Spleen (tissue), 11 donors: ENCODE data around the gene CDR2L. TPM values are rescaled to one million over a fixed set of nuclear protein-coding genes. Genes with fewer than 3 reads are reported as not detected.

Experiments used
- DNase-seq: peaks from one replicate; pipeline ENCODE4 v3.0.0-alpha.2; 2020
- H3K27ac ChIP-seq, 8 donors: fragments of 200-600 bp; sonication (generic) in 7 of 8; 1 replicate in 4 of 8; 2 replicates in 4 of 8; pipeline versions ENCODE4 v1.5.0 to v1.8.0; 2016 to 2021; ENCODE audit warnings: inconsistent platforms in 4 of 8, mild to moderate bottlenecking in 4 of 8, moderate library complexity in 1 of 8
- H3K27me3 ChIP-seq, 7 donors: fragments of 200-600 bp; sonication (generic) in 6 of 7; replicated peaks in 1 of 7; 1 replicate in 4 of 7; 2 replicates in 3 of 7; pipeline versions ENCODE4 v1.5.0 to v1.8.0; 2016 to 2021; ENCODE audit warnings: inconsistent platforms in 3 of 7, mild to moderate bottlenecking in 1 of 7
- H3K36me3 ChIP-seq, 6 donors: fragments of 200-600 bp; sonication (generic) in 5 of 6; 1 replicate in 4 of 6; 2 replicates in 2 of 6; pipeline versions ENCODE4 v1.5.0 to v1.8.0; 2016 to 2021; ENCODE audit warnings: inconsistent platforms in 2 of 6
- H3K4me1 ChIP-seq, 6 donors: fragments of 200-600 bp; sonication (generic) in 5 of 6; 1 replicate in 3 of 6; 2 replicates in 3 of 6; pipeline versions ENCODE4 v1.5.0 to v1.8.0; 2016 to 2021; ENCODE audit warnings: inconsistent platforms in 3 of 6
- H3K4me3 ChIP-seq, 8 donors: fragments of 200-600 bp; sonication (generic) in 7 of 8; 1 replicate in 4 of 8; 2 replicates in 4 of 8; pipeline versions ENCODE4 v1.5.0 to v1.8.0; 2016 to 2021; ENCODE audit warnings: inconsistent platforms in 4 of 8, mild to moderate bottlenecking in 4 of 8, moderate library complexity in 2 of 8
- H3K9me3 ChIP-seq, 8 donors: fragments of 200-600 bp; sonication (generic) in 7 of 8; 1 replicate in 4 of 8; 2 replicates in 4 of 8; pipeline versions ENCODE4 v1.5.0 to v1.8.0; 2016 to 2021; ENCODE audit warnings: inconsistent platforms in 4 of 8
- CTCF ChIP-seq, 11 experiments: fragments of 200-600 bp in 7 of 11; fragments of 450-650 bp in 4 of 11; sonication (generic) in 4 of 11; IDR thresholded peaks in 8 of 11; conservative IDR thresholded peaks in 3 of 11; 1 replicate in 7 of 11; 2 replicates in 4 of 11; pipeline versions ENCODE4 v1.4.0 to v1.8.0; 2016 to 2021; ENCODE audit warnings: antibody characterized with exemption in 11 of 11, inconsistent platforms in 4 of 11, mild to moderate bottlenecking in 1 of 11
- POLR2A ChIP-seq, 3 donors: fragments of 450-650 bp; IDR thresholded peaks; one replicate each; pipeline ENCODE4 v1.5.1; 2017; ENCODE audit warnings: antibody characterized with exemption in 3 of 3, mild to moderate bottlenecking in 1 of 3
- POLR2AphosphoS5 ChIP-seq, 3 donors: sonication (generic); formaldehyde crosslinking; IDR thresholded peaks; one replicate each; pipeline ENCODE4 v1.5.1; 2017; ENCODE audit warnings: antibody characterized with exemption in 3 of 3
- WGBS, 5 donors: extraction: QIAGEN DNeasy Blood & Tissue Kit in 3 of 5; methylation state at CpG; one replicate each; pipeline versions ENCODE4 v1.1.5 to v1.1.7; 2013 to 2018; 5-methylcytosine and 5-hydroxymethylcytosine counted together
- intact Hi-C: fragments of 100-400 bp; cut with DNase I; formaldehyde crosslinking; loops from one replicate; pipeline ENCODE4 v1.15.0; 2023; ENCODE audit warnings: low total_unique reads
- polyA plus RNA-seq, 3 donors: library from polyadenylated mRNA; stranded (reverse); fragments of 200-250 nt; gene quantifications; one replicate each; pipeline ENCODE4 v1.2.1, GENCODE V29; 2013
- total RNA-seq, 7 donors: library from RNA; depleted of rRNA in 3 of 7; stranded (reverse); fragments of >200 nt in 3 of 7; fragmentation: NEBNext Ultra II Directional in 4 of 7; extraction: Animal tissue kit (Norgen Biotek cat#: 25700) in 4 of 7; gene quantifications; one replicate each; pipeline versions ENCODE4 v1.1.0 to v1.2.1, GENCODE V29; 2016 to 2021
- donor health status: healthy with polysubstance abuse.
- donor health status: DM: no; HTN: no; CAD: no; lungs with moderate emphysema.
- donor health status: DM: no; HTN: no; CAD: no.
- donor health status: Bipolar disorder and iron deficiency.
- donor health status: healthy.
- donor health status: DM: no; HTN: no; CAD: no.
- donor health status: DM: yes; HTN: yes; CAD: no.

Gene CDR2L
- total and polyA plus RNA-seq, 10 donors: 0.48 to 6.0 (median 1.9) TPM

DNA sequence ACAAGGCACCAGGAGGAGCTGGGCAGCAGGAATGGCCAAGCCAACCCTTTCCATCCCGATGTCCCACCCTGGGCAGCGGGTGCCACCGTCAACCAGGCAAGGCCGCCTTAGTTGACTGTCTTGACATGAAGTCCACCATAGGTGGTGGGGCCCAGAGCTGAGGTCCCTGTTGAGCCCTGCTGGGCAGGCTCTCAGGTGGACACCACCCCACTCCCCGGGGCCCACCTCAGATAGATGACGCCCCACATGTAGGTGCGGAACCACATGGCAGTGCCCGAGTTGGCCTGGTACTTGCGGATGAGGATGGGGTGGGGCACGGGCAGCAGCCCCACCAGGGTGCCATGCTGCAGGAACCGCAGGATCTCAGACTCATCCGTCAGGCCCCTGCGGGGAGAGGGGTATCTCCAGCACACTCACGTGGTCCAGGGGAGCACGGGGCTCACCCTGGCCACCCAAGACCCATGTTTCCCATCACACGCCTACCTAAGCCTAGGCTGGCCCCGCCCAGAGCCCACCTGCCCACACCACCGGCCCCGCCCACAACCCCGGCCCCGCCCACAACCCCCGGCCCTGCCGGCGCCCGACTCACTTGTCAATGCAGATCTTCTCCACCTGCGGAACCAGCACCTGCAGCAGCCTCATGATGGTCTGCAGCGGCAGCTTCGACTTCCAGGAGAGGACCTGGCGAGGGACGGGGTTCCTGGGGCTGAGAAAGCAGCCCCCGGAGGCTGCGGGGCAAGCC is 35.6 kb upstream of the CDR2L start:
- WGBS, 5 donors: 70 to 76% (median 76%) methylated on average over 21 to 32 of the region's 32 CpGs
- no peak overlapping the region for H3K4me3 ChIP-seq
- intact Hi-C loops: no loop called here
- peaks cover 0 to 37% (median 0%) of the 10 kb centered on the region in 7 donors for H3K27me3 ChIP-seq
- DNase-seq: no peak
- peaks cover 0 to 31% (median 2%) of the 10 kb centered on the region in 6 donors for H3K36me3 ChIP-seq
- H3K9me3 ChIP-seq: peaks cover 0 to 4% (median 0%) of the 10 kb centered on the region in 8 donors
- no peak overlapping the region for H3K27ac ChIP-seq
- no peaks in the 10 kb centered on the region for H3K4me1 ChIP-seq
- TF ChIP-seq POLR2A (IDR thresholded peaks at IDR 0.05) (no peak), POLR2AphosphoS5 (IDR thresholded peaks at IDR 0.05) (no peak), CTCF (IDR thresholded peaks at IDR 0.05 in 8 of 11, conservative IDR thresholded peaks at IDR 0.05 in 3 of 11) (no peak)

- intact Hi-C loops: no loop called here
- 76 to 83% (median 81%) methylated on average over 21 to 24 of the region's 24 CpGs for WGBS, 5 donors
- peaks cover 0 to under 1% (median 0%) of the 10 kb centered on the region in 6 donors for H3K4me1 ChIP-seq
- H3K27me3 ChIP-seq: peaks cover 0 to 31% (median 0%) of the 10 kb centered on the region in 7 donors
- DNase-seq: no peak
- no peak overlapping the region for H3K4me3 ChIP-seq
- no peak overlapping the region for H3K27ac ChIP-seq
- TF ChIP-seq POLR2A (IDR thresholded peaks at IDR 0.05): no peak
- TF ChIP-seq CTCF (IDR thresholded peaks at IDR 0.05 in 8 of 11, conservative IDR thresholded peaks at IDR 0.05 in 3 of 11): no peak
- TF ChIP-seq POLR2AphosphoS5 (IDR thresholded peaks at IDR 0.05): no peak
- peaks cover 0 to 31% (median 2%) of the 10 kb centered on the region in 6 donors for H3K36me3 ChIP-seq
- peaks cover 0 to 4% (median 0%) of the 10 kb centered on the region in 8 donors for H3K9me3 ChIP-seq
Observed at GRCh38 chr17:74952431-74953133, 34.9 kb upstream of the CDR2L start.

GRCh38 chr17:74953134-74953687 is 34.2 kb upstream of the CDR2L start:
- Histone ChIP-seq H3K4me1 (peaks cover 0 to 6% (median 5%) of the 10 kb centered on the region in 6 donors), H3K27me3 (peaks cover 0 to 36% (median 0%) of the 10 kb centered on the region in 7 donors), H3K36me3 (peaks cover 0 to 31% (median 2%) of the 10 kb centered on the region in 6 donors), H3K4me3 (no peak overlapping the region), H3K9me3 (peaks cover 0 to 4% (median 0%) of the 10 kb centered on the region in 8 donors), H3K27ac (no peak overlapping the region)
- DNase-seq: no peak
- TF ChIP-seq CTCF (IDR thresholded peaks at IDR 0.05 in 8 of 11, conservative IDR thresholded peaks at IDR 0.05 in 3 of 11) (no peak), POLR2A (IDR thresholded peaks at IDR 0.05) (no peak), POLR2AphosphoS5 (IDR thresholded peaks at IDR 0.05) (no peak)
- intact Hi-C loops: no loop called here
- 79 to 90% (median 86%) methylated on average over 4 to 11 of the region's 11 CpGs for WGBS, 5 donors
